MCF 10A (cell line): ENCODE measurements around the gene CCSER2. TPM values are rescaled to one million over a fixed set of nuclear protein-coding genes. Genes with fewer than 3 reads are reported as not detected.

ENCODE experiments used
- BruUV-seq: library from RNA; stranded (reverse); fragments of 400-500 nt; replicated peaks from 2 replicates; lab custom pipeline; 2021; lab: Mats Ljungman, UMichigan
- CTCF ChIA-PET: fragments of 300-600 bp; sonication (Branson Sonifier 250); formaldehyde crosslinking; extraction: SDS; loops from one replicate; lab custom pipeline; 2021; ENCODE audit warnings: antibody characterized with exemption, inconsistent platforms; lab: Yijun Ruan, JAX
- POLR2A ChIA-PET: fragments of 300-600, 350-650 bp; sonication (Branson Sonifier 250); formaldehyde crosslinking; extraction: SDS; loops from one replicate; lab custom pipeline; 2020; ENCODE audit warnings: antibody characterized with exemption, inconsistent platforms; lab: Yijun Ruan, JAX
- DNase-seq: peaks from one replicate; pipeline ENCODE4 v3.0.0-alpha.2; 2018; ENCODE audit not compliant: unreplicated experiment
- H3K27ac Mint-ChIP-seq: one replicate; pipeline ENCODE4 v1.8.0; 2022; ENCODE audit warnings: mild to moderate bottlenecking, low read depth, mixed read lengths; ENCODE audit not compliant: unreplicated experiment
- H3K27me3 Mint-ChIP-seq: one replicate; pipeline ENCODE4 v1.8.0; 2022; ENCODE audit warnings: mixed read lengths; ENCODE audit not compliant: insufficient read depth, unreplicated experiment
- H3K36me3 Mint-ChIP-seq: one replicate; pipeline ENCODE4 v1.8.0; 2022; ENCODE audit warnings: mild to moderate bottlenecking, moderate library complexity, mixed read lengths; ENCODE audit not compliant: insufficient read depth, unreplicated experiment
- H3K4me1 Mint-ChIP-seq: one replicate; pipeline ENCODE4 v1.8.0; 2022; ENCODE audit warnings: mixed read lengths; ENCODE audit not compliant: insufficient read depth, unreplicated experiment
- H3K4me3 Mint-ChIP-seq: one replicate; pipeline ENCODE4 v1.8.0; 2022; ENCODE audit warnings: mild to moderate bottlenecking, moderate library complexity, mixed read lengths; ENCODE audit not compliant: unreplicated experiment
- H3K9me3 Mint-ChIP-seq: one replicate; pipeline ENCODE4 v1.8.0; 2022; ENCODE audit warnings: mixed read lengths; ENCODE audit not compliant: unreplicated experiment
- CTCF ChIP-seq: fragments of 200-600 bp; IDR thresholded peaks from one replicate; pipeline ENCODE4 v1.8.0; 2022; ENCODE audit warnings: antibody characterized with exemption, mild to moderate bottlenecking; ENCODE audit not compliant: unreplicated experiment
- intact Hi-C: fragments of 100-400 bp; cut with micrococcal nuclease; formaldehyde crosslinking; loops from 2 replicates; pipeline ENCODE4 v1.14.1; 2022
- total RNA-seq: library from RNA; stranded (reverse); gene quantifications from 2 replicates; pipeline ENCODE4 v1.2.3, GENCODE V29; 2022

CCSER2 gene
- total RNA-seq, 1 experiment from 2014 or later: 70.0 TPM

GRCh38 chr10:84565881-84566582 is 237.6 kb downstream of the CCSER2 start:
- no peaks in the 10 kb centered on the region for H3K36me3 Mint-ChIP-seq
- no peak for DNase-seq
- BruUV-seq: no TSS peak
- H3K4me1 Mint-ChIP-seq: no peaks in the 10 kb centered on the region
- ChIA-PET CTCF (interaction anchor here (0.6 to 1.0 kb wide), 2 partner anchors 361 to 679 kb away, joined by 3 to 4 read pairs; no protein-coding TSS in a partner anchor), POLR2A (interaction anchor here (0.6 kb wide), 1 partner anchor 13 kb away, joined by 3 read pairs; no protein-coding TSS in a partner anchor)
- peaks cover 7% of the 10 kb centered on the region for H3K9me3 Mint-ChIP-seq
- H3K27me3 Mint-ChIP-seq: peaks cover 23% of the 10 kb centered on the region
- intact Hi-C loops: no loop called here
- TF ChIP-seq CTCF: no peak
- H3K27ac Mint-ChIP-seq: no peak overlapping the region
- H3K4me3 Mint-ChIP-seq: no peak overlapping the region

- no peak for TF ChIP-seq CTCF
- no peaks in the 10 kb centered on the region for H3K4me1 Mint-ChIP-seq
- H3K27me3 Mint-ChIP-seq: peaks cover 23% of the 10 kb centered on the region
- ChIA-PET CTCF (interaction anchor here (1.0 kb wide), 1 partner anchor 362 kb away, joined by 4 read pairs; no protein-coding TSS in a partner anchor), POLR2A (no interaction called here)
- BruUV-seq: no TSS peak
- H3K4me3 Mint-ChIP-seq: no peak overlapping the region
- DNase-seq: no peak
- no peaks in the 10 kb centered on the region for H3K36me3 Mint-ChIP-seq
- intact Hi-C loops: no loop called here
- peaks cover 7% of the 10 kb centered on the region for H3K9me3 Mint-ChIP-seq
- no peak overlapping the region for H3K27ac Mint-ChIP-seq
Observed at GRCh38 chr10:84567133-84567532, 238.7 kb downstream of the CCSER2 start.

Other genes with a start within 250 kb of the CCSER2 start
- 272 and 389 TPM in 2 replicates for gene GHITM, start 189.1 kb upstream of the CCSER2 start, total RNA-seq
- not detected in 2 replicates for gene GPR15LG, start 154.8 kb upstream of the CCSER2 start, total RNA-seq
- not detected in 2 replicates for gene CDHR1, start 134.1 kb upstream of the CCSER2 start, total RNA-seq
- not detected in 2 replicates for gene LRIT2, start 103.0 kb upstream of the CCSER2 start, total RNA-seq
- not detected in 2 replicates for gene LRIT1, start 87.0 kb upstream of the CCSER2 start, total RNA-seq
- gene RGR, start 83.5 kb upstream of the CCSER2 start, total RNA-seq: not detected in 2 replicates